Breast epithelium (tissue), 3 donors: ENCODE measurements around the gene PSD2.

Experiments
- POLR2A ChIP-seq: fragments of 450-650 bp; IDR thresholded peaks from one replicate; pipeline ENCODE4 v1.6.1; 2016; ENCODE audit warnings: antibody characterized with exemption, mild to moderate bottlenecking, moderate library complexity
- TF ChIP-seq, protein P1 (sequence below), 3 donors: fragments of 450-650 bp; IDR thresholded peaks; one replicate each; pipeline ENCODE4 v1.5.1; 2016 to 2017; ENCODE audit warnings: antibody characterized with exemption in 3 of 3, mild to moderate bottlenecking in 3 of 3, moderate library complexity in 3 of 3

DNA sequence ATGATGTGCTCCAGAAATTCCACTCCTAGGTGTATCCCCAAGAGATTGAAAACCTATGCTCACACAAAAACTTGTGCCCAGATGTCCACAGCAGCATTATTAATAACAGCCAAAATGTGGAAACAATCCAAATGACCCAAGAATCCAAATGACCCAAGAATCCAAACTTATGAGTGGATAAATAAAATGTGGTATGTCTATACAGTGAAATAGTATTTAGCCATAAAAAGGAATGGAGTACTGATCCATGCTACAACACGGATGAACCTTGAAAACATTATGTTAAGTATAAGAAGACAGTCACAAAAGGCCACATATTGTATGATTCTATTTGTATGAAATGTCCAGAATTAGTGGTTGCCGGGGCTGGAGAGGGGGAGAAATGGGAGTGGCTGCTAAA lies 80.3 kb downstream of the PSD2 start:
- TF ChIP-seq, protein P1, sequence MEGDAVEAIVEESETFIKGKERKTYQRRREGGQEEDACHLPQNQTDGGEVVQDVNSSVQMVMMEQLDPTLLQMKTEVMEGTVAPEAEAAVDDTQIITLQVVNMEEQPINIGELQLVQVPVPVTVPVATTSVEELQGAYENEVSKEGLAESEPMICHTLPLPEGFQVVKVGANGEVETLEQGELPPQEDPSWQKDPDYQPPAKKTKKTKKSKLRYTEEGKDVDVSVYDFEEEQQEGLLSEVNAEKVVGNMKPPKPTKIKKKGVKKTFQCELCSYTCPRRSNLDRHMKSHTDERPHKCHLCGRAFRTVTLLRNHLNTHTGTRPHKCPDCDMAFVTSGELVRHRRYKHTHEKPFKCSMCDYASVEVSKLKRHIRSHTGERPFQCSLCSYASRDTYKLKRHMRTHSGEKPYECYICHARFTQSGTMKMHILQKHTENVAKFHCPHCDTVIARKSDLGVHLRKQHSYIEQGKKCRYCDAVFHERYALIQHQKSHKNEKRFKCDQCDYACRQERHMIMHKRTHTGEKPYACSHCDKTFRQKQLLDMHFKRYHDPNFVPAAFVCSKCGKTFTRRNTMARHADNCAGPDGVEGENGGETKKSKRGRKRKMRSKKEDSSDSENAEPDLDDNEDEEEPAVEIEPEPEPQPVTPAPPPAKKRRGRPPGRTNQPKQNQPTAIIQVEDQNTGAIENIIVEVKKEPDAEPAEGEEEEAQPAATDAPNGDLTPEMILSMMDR (IDR thresholded peaks at IDR 0.05): no peak
- TF ChIP-seq POLR2A: no peak
